Astrocyte (in vitro differentiated cells and primary cell): Measurements from ENCODE around the gene CRB2.

Experiments
- CTCF ChIP-seq: IDR thresholded peaks from 2 replicates; pipeline ENCODE4 v1.5.1; 2011; ENCODE audit warnings: low read depth, mild to moderate bottlenecking, inconsistent platforms, low read length, moderate library complexity; ENCODE audit not compliant: insufficient read depth
- EZH2 ChIP-seq: IDR thresholded peaks from 2 replicates; pipeline ENCODE4 v1.6.1; 2012; ENCODE audit warnings: mild to moderate bottlenecking, low read length, inconsistent platforms; ENCODE audit not compliant: insufficient read depth

- TF ChIP-seq CTCF (no peak), EZH2 (no peak)
These were observed 3.5 kb downstream of the CRB2 start for GRCh38 chr9:123359546-123359945.
